GM19351 (cell line): Measurements from ENCODE around the gene NEDD4L.

Experiments used
- ATAC-seq: cut with Tn5 transposase; IDR thresholded peaks from one replicate; pipeline ENCODE4 v1.9.1; 2021; ENCODE audit warnings: mild to moderate bottlenecking, moderate library complexity; ENCODE audit not compliant: unreplicated experiment

Gene NEDD4L

GRCh38 chr18:58390399-58390798 is 346.4 kb downstream of the NEDD4L start:
- no peak for ATAC-seq

GRCh38 chr18:58391231-58391825 is 347.3 kb downstream of the NEDD4L start:
- ATAC-seq = no peak

- ATAC-seq = no peak
These were observed 347.9 kb downstream of the NEDD4L start for GRCh38 chr18:58391932-58392323.

GRCh38 chr18:58392324-58393000 is 348.4 kb downstream of the NEDD4L start:
- ATAC-seq = no peak

- no peak for ATAC-seq
These were observed 349.3 kb downstream of the NEDD4L start for GRCh38 chr18:58393295-58393694.

GRCh38 chr18:58394046-58394445 is 350.0 kb downstream of the NEDD4L start:
- ATAC-seq = no peak

- no peak for ATAC-seq
These were observed 350.8 kb downstream of the NEDD4L start for GRCh38 chr18:58394602-58395425.

- no peak for ATAC-seq
These were observed 352.1 kb downstream of the NEDD4L start for GRCh38 chr18:58396144-58396543.

- ATAC-seq = no peak
These were observed 352.9 kb downstream of the NEDD4L start for GRCh38 chr18:58396966-58397365.

- no peak for ATAC-seq
These were observed 353.5 kb downstream of the NEDD4L start for GRCh38 chr18:58397385-58398132.

GRCh38 chr18:58398648-58399398 is 354.8 kb downstream of the NEDD4L start:
- ATAC-seq = no peak

GRCh38 chr18:58400331-58400870 is 356.4 kb downstream of the NEDD4L start:
- no peak for ATAC-seq

GRCh38 chr18:58401191-58401590 is 357.2 kb downstream of the NEDD4L start:
- ATAC-seq = no peak

GRCh38 chr18:58402247-58402646 is 358.2 kb downstream of the NEDD4L start:
- ATAC-seq = no peak

- no peak for ATAC-seq
These were observed 359.1 kb downstream of the NEDD4L start for GRCh38 chr18:58402951-58403702.

- ATAC-seq = no peak
These were observed 359.9 kb downstream of the NEDD4L start for GRCh38 chr18:58403799-58404455.

- no peak for ATAC-seq
These were observed 361.3 kb downstream of the NEDD4L start for GRCh38 chr18:58405107-58405898.

- ATAC-seq = no peak
These were observed 363.2 kb downstream of the NEDD4L start for GRCh38 chr18:58407263-58407648.
